GM18909 (cell line): ENCODE results near the gene IFT88.

ENCODE experiments used
- ATAC-seq: cut with Tn5 transposase; IDR thresholded peaks from one replicate; pipeline ENCODE4 v1.9.1; 2021; ENCODE audit warnings: mild to moderate bottlenecking; ENCODE audit not compliant: unreplicated experiment, poor library complexity

Gene IFT88

DNA sequence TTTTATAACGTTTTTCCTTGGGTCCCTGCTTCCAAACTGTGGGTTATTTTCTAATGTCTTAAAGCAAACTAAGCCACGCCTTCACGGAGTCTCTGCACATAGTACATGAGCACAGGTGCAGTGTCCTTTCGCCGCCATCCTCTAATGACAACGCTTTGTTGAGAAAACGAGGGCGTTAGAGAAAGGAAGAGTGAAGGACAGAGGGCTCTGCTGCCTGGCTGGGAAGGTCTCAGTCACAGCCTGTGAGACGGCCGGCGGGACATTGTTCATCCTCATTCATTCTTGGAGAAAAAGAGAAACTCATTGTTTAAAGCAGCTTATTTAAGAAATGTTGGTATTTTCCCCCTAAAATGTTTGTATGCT, 146.0 kb downstream of the IFT88 start:
- no peak for ATAC-seq

DNA sequence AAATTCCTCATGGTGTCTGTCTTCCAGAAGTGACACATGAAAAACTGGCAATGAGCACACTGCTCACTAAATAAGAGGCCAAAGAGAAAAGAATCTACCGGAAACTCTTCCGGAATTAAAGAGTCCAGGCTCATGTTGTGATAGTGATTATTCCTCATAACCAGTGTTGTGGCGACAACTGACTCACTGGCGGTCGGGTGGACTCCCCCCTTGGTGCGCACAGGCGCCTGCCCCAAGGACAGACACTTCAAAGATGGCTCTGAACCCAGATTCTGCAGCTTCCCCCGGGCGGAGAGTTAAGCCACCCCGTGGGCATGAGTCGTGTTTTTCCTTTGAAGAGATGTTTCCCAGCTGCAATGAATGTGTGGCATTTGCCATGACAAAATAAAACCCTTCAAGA, 146.8 kb downstream of the IFT88 start:
- no peak for ATAC-seq

DNA sequence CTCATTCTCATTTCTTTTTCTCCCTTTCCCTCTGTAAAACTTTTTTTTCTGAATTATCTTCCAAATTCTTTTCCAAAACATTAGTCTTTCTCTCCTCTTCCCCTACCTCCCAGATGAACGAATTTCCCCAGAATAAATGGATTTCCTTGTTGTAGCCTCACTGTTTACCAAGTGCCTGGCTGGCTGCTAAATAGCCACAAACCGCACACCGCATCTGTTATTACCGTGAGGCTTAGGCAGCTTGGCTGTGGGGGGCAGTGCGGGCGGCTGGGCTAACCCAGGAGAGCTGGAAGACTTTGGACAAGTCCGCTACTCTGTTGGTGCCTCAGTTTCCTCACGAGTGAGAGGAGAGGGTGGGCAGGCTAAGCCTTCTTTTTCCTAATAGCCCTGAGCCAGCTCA, 147.2 kb downstream of the IFT88 start:
- no peak for ATAC-seq

DNA sequence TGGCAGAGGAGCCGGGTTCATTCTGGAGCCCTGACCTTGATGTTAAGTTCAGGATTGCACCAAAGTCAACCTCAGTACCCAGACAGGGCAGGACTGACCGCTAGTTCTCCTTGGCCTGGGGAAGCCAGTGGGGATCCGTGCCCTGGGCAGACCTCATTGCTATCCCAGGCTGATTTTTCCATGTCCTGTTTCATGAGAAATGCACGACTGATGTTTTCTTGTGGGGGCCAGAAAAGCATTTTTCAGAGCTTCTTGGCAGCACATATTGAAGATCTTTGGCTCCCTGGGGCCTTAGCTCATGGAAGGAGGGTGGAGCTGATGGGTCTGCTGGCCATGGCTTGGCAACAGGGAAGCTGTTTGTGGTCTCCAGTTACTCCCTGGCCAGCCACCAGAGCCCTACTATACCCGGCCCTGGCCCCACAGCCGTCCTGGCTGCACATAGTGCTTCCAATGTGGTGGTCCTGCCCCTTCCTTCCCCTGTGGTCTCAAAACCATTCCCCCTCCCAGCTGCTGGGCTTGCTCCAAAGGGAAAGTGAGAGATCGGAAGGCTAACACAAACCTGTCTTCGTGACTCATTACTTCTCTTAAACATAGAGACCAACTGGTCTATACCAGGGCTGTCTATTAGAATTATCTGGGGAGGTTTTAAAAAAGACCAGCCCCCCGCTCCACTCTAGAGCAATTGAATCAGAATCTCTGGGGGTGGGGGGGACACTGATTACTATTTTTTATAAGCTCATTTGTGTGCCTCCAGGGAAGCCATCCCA, 147.8 kb downstream of the IFT88 start:
- no peak for ATAC-seq

DNA sequence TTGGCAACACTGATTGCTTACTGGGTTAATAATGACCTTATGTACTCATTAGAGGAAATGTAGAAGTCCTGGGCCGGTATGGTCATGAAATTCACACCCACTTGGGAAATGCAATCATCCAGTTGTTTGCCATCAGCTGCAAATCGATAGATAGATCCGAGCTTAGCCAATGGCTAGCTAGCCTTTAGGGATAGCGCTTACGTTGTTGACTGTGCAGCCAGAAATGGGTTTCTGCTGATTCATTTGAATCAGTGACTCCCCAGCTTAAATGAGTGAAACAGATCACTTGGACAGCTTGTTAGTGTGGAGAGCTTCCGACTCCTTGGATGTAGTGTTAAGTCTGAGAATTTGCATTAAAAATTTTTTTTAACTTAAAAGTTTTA, 148.4 kb downstream of the IFT88 start:
- ATAC-seq = no peak

DNA sequence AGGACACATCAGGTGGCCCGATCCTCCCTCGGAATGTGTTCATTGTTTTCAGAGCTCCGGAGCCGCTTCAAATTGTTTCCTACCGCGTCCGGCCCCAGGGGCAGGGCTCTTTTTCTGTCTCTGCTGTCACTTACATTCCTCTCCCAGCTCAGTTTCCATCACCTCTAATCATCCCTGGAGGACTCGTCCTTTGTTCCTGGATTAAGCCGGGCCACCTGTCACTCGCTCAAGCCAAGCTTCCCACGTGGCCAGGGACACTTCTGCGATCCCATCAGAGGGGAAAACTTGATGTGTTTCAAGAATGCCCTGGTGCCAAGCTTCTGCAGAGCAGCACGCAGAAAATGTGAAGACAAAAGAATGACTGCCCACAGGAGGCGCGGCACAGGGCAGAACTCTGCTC, 150.0 kb downstream of the IFT88 start:
- ATAC-seq = no peak

DNA sequence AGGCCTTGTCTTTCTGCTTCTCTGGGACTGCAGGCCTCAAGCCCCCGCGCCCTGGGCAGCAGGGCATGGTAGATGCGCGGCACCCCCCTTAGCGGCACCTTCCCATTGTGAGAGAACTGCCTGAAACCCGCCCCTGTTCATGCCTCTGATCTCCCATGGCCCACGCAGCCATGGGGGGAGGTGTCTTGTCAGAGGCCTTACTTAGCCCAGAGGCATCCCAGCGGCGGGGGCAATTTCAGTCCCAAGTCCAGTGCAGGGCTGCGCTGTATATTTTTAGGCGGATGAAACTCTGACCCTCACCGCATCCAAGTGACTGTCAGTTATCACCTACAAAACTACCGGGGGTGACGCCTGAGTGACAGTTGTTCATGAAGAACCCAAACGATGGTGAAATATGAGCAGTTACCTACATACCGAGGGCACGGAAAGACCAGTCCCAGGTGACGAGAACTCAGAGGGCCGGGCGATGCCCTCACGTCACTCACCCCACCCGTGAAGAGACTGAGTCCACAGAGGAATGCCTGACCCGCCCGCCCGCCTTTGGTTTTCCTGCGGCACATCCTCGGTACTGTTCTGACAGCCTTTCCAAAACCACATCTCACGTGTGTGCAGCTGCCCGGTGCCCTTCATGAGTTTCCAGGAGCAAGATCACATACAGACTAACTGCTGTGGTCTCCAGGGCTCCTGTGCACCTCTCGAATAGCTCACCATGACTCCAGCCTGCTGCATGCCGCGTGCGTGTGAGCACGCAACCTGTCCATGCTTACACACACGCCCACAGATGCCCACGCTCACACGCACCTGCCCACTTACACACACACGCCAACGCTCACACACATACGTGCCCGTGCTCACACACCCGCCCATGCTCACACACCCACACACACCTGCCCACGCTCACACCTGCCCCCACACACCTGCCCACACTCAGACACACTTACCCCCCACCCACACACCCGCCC, 150.9 kb downstream of the IFT88 start:
- no peak for ATAC-seq

DNA sequence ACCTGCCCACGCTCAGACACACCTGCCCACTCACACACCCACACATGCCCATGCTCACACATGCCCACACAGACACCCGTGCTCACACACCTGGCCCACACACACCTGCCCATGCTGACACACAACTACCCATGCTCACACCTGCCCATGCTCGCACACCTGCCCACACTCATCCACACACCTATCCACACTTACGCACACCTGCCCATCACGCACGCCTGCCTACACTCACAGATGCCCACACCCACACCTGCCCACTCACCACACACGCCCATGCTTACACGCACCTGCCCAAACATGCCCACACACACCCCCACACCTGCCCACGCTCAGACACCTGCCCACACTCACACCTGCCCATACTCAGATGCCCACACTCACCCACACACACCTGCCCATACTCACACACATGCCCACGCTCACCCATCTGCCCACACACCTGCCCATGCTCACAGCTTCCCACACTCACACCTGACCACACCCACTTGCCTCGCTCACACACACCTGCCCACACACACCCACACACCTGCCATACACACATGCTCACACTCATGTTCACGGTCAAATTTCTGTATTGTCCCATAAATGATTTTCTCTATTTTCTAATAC, 152.1 kb downstream of the IFT88 start:
- no peak for ATAC-seq

DNA sequence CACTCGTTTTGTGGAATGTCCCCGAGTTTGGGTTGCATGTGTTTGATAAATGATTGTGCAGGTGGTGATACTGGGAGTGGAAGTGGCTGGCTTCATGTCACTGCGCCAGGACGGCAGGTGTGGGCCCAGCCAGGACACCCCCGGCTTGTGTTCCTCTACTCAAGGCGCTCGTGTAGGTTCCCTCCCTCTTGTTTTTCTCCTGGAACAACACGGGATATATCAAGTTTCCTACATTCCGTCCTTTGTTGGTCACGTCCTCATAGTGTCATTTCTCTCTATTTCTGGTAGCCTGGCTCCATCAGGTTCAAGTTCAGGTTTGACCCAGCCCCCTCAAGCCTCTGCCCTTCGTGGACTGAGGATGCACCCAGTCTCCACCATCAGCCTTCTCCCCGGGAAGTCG, 152.8 kb downstream of the IFT88 start:
- no peak for ATAC-seq

DNA sequence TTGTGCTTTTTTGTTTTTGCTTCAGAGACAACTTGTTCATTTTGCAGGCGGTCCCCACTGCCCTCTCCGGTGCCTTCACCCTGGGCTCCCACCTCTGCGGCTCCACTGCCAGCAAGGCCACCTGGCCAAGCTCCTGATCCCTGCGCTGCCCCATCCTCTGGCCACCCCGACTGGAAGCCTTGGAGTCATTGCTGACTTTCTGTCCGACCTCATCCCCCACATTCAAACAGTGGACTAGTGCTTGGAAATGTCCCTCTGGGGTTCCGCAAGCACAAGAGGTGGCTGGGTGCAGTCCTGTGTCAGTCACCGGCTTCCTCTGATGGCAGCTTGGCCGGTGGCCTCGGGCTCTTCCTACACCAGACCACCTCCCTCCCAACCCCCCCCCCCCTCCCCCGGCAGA, 153.5 kb downstream of the IFT88 start:
- ATAC-seq = no peak

DNA sequence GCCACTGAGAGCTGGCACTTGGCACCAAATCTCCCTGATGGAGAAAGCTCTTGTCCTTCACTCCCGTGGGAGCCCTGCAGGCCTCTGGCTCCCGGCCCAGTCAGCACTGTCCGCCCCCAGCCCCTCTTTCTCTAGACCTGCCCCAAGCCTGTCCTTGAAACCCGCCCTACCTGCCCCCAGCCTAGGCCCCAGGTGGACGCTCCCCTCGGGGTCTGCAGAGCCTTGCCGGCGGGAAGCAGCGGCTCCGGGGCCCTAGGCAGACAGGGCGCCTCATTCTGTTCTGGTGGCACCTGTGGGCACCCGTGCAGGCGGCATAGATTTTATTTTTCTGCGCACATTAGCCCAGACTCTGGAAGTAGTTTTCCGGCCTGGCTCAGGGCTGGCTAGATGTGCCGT, 154.1 kb downstream of the IFT88 start:
- no peak for ATAC-seq

DNA sequence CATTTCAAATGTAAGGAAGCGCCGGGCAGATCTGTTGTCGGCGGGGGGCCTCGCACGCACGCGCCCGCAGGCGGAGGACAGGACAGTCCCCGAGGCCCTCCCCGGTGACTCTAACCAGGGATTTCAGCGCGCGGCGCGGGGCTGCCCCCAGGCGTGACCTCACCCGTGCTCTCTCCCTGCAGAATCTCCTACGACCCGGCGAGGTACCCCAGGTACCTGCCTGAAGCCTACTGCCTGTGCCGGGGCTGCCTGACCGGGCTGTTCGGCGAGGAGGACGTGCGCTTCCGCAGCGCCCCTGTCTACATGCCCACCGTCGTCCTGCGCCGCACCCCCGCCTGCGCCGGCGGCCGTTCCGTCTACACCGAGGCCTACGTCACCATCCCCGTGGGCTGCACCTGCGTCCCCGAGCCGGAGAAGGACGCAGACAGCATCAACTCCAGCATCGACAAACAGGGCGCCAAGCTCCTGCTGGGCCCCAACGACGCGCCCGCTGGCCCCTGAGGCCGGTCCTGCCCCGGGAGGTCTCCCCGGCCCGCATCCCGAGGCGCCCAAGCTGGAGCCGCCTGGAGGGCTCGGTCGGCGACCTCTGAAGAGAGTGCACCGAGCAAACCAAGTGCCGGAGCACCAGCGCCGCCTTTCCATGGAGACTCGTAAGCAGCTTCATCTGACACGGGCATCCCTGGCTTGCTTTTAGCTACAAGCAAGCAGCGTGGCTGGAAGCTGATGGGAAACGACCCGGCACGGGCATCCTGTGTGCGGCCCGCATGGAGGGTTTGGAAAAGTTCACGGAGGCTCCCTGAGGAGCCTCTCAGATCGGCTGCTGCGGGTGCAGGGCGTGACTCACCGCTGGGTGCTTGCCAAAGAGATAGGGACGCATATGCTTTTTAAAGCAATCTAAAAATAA, 154.7 kb downstream of the IFT88 start:
- no peak for ATAC-seq

DNA sequence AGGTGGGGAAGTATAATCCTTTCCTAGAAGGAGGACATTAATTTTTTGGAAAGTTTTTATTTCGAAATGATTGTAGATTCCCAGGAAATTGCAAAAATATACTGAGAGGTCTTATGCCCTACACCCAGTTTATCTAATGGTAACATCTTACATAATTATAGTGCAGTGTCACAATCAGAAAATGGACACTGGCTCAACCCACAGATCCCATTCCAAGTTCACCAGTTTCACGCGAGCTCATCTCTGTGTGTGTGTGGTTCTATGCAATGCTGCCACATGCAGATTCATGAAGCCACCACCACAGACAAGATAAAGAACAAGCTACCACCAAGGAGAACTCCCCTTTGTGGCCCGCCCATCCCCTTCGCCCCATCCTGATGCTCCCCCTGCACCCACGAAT, 160.9 kb downstream of the IFT88 start:
- ATAC-seq = no peak

DNA sequence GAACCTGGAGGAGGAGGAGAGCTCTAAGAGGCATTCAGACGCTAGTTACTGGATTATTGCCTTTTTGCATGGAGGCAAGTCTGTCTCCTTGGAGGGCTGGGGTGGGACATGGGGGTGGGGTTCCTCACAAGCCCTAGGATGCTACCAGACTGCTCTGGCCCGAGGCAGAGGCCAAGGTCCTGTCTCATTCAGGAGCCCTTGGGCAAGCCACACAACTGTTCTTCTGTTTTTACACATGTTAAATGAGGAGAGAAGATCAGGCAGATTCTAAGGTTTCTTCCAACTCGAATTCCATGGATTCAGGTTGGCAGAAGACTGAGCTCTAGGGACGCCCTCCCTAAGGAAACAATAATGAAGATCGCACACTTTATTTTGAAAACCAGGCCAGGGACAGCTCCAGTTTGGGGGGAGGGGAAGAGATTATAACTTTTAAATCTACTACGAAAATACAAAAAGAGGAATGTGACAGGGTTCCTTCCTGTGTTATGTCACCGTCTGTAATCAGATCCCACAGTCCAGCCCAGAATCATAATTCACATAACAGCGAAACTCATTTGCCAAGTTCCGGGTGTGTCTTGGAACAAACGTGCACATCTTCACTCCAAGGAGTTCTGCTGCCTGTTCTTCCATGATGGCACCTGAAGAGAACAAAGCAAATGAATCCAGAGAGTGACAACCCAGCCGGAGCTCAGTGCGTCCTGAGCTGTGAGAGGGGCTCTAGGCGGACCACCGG, 161.8 kb downstream of the IFT88 start:
- ATAC-seq = no peak

DNA sequence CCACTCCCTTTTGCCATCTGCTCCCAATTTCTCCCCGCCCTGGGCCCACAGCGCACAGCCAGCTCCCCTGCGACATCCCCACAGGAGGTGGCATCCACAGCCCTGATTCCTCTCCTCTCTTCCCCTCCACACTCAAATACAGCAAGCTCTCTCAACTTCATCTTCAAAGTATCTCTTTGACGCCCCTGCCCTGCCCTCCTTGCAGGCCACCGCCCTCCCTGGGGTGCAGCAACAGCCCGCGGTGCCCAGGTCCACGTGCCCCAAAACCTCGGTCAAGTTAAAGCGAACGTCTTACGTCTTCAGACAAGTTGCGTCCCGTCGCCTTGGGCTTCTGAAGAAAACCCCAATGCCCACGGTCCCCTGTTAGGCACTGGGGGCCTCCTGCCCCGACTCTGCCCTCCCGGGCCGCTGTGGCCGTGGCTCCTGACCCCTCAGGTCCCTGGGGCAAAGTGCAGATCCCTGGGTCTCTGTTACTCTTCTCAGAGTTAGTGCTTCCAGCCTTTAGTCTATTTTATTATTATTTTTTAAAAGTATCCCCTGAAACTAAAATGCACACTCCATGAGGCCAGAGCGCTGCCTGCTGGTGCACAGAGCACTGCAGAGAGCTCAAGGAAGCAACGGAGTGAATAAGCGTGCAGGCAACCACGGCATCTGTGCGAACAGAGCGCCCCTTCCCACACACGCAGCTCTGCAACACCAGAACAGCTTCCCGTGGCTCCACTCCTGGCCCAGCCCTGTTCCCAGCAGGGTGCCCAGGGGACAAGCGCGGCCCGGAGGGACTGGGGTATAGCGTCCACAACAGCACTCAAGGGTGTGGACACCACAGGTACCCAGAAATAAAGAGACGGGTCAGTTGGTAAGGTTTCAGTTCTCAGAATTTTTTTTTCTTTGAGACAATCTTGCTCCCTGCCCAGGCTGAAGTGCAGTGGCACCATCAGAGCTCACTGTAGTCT, 163.0 kb downstream of the IFT88 start:
- ATAC-seq = no peak

DNA sequence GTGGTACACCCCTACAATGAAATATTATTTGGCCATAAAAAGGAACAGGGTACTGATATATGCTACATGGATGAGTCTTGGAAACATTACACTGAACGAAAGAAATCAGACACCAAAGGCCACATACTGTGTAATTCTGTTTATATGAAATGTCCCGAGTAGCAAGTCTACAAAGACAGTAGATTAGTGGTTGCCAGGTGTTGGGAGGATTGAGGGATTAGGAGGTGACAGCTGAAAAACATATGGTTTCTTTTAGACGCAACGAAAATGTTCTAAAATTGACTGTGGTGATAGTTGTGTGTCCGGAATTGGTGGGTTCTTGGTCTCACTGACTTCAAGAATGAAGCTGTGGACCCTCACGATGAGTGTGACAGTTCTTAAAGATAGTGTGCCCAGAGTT, 171.7 kb downstream of the IFT88 start:
- ATAC-seq = no peak

DNA sequence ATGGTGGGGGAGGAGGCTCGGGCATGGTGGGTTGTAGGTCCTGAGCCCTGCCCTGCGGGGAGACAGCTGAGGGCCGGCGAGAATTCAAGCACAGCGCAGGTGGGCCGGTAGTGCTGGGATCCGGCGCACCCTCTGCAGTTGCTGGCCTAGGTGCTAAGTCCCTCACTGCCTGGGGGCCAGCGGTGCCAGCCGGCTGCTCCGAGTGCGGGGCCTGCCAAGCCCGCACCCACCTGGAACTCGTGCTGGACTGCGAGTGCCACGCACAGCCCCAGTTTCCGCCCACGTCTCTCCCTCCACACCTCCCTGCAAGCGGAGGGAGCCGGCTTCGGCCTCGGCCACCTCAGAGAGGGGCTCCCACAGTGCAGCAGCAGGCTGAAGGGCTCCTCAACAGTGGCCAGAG, 173.1 kb downstream of the IFT88 start:
- no peak for ATAC-seq
